Ishikawa (cell line): ENCODE data around the gene CACNA2D2.

Source experiments
- CREB1 ChIP-seq: IDR thresholded peaks from 2 replicates; pipeline ENCODE4 v1.6.1; 2012; ENCODE audit warnings: low read depth
- EGR1 ChIP-seq: IDR thresholded peaks from 2 replicates; pipeline ENCODE4 v1.6.1; 2012
- EP300 ChIP-seq: IDR thresholded peaks from 2 replicates; pipeline ENCODE4 v1.6.1; 2012; ENCODE audit warnings: borderline replicate concordance
- NFIC ChIP-seq: IDR thresholded peaks from 2 replicates; pipeline ENCODE4 v1.6.1; 2012
- YY1 ChIP-seq: IDR thresholded peaks from 2 replicates; pipeline ENCODE4 v1.6.1; 2012; ENCODE audit warnings: low read depth
- ZBTB7A ChIP-seq: IDR thresholded peaks from 2 replicates; pipeline ENCODE4 v1.6.1; 2012; ENCODE audit warnings: low read depth
- TF ChIP-seq, protein P1 (sequence below): IDR thresholded peaks from 2 replicates; pipeline ENCODE4 v1.6.1; 2012; ENCODE audit warnings: low read depth, mild to moderate bottlenecking
- TF ChIP-seq, protein P2 (sequence below): IDR thresholded peaks from 2 replicates; pipeline ENCODE4 v1.6.1; 2012
- TF ChIP-seq, protein P3 (sequence below): IDR thresholded peaks from 2 replicates; pipeline ENCODE4 v1.6.1; 2012

DNA sequence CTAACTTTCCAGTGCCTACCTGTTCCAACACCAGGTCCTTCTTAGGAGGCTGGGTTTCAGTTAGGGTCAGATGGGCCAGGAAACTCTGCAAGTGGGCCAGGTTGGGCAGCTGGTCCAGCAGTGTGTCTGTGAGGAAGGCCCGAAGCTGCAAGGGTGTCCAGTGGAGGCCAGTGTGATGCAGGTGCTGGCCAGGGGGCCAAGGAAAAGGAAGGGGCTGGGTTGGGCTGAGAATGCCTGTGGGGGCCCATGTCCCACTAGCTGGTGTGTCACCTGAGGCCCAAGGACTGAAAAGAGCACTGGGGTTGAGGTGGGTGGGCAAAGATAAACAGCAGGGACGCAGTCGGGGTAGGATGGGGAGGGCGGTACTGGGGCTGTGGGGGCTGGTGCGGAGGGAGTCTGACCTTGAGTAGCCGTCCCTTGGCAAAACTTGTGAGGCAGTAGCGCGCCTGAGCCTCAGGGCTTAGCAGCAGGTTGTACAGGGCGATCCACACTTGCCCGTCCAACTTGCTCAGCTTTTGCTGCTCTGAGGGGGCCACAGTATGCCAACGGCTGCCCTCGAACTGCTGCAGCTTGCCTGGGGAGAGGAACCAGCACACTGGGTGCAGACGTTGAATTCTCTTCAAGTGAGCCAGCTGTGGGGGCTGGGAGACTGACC lies 161.3 kb downstream of the CACNA2D2 start:
- TF ChIP-seq EGR1 (no peak), EP300 (no peak), ZBTB7A (no peak), NFIC (no peak), YY1 (no peak), CREB1 (no peak)
- TF ChIP-seq, protein P1, sequence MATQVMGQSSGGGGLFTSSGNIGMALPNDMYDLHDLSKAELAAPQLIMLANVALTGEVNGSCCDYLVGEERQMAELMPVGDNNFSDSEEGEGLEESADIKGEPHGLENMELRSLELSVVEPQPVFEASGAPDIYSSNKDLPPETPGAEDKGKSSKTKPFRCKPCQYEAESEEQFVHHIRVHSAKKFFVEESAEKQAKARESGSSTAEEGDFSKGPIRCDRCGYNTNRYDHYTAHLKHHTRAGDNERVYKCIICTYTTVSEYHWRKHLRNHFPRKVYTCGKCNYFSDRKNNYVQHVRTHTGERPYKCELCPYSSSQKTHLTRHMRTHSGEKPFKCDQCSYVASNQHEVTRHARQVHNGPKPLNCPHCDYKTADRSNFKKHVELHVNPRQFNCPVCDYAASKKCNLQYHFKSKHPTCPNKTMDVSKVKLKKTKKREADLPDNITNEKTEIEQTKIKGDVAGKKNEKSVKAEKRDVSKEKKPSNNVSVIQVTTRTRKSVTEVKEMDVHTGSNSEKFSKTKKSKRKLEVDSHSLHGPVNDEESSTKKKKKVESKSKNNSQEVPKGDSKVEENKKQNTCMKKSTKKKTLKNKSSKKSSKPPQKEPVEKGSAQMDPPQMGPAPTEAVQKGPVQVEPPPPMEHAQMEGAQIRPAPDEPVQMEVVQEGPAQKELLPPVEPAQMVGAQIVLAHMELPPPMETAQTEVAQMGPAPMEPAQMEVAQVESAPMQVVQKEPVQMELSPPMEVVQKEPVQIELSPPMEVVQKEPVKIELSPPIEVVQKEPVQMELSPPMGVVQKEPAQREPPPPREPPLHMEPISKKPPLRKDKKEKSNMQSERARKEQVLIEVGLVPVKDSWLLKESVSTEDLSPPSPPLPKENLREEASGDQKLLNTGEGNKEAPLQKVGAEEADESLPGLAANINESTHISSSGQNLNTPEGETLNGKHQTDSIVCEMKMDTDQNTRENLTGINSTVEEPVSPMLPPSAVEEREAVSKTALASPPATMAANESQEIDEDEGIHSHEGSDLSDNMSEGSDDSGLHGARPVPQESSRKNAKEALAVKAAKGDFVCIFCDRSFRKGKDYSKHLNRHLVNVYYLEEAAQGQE, result no peak
- TF ChIP-seq, protein P2, sequence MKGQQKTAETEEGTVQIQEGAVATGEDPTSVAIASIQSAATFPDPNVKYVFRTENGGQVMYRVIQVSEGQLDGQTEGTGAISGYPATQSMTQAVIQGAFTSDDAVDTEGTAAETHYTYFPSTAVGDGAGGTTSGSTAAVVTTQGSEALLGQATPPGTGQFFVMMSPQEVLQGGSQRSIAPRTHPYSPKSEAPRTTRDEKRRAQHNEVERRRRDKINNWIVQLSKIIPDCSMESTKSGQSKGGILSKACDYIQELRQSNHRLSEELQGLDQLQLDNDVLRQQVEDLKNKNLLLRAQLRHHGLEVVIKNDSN, result no peak
- TF ChIP-seq, protein P3, sequence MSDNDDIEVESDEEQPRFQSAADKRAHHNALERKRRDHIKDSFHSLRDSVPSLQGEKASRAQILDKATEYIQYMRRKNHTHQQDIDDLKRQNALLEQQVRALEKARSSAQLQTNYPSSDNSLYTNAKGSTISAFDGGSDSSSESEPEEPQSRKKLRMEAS, result no peak
